GM19452 (cell line): ENCODE data around the gene DNM1.

Source experiments
- ATAC-seq: cut with Tn5 transposase; IDR thresholded peaks from one replicate; pipeline ENCODE4 v1.9.1; 2021; ENCODE audit not compliant: unreplicated experiment

The DNM1 gene

DNA sequence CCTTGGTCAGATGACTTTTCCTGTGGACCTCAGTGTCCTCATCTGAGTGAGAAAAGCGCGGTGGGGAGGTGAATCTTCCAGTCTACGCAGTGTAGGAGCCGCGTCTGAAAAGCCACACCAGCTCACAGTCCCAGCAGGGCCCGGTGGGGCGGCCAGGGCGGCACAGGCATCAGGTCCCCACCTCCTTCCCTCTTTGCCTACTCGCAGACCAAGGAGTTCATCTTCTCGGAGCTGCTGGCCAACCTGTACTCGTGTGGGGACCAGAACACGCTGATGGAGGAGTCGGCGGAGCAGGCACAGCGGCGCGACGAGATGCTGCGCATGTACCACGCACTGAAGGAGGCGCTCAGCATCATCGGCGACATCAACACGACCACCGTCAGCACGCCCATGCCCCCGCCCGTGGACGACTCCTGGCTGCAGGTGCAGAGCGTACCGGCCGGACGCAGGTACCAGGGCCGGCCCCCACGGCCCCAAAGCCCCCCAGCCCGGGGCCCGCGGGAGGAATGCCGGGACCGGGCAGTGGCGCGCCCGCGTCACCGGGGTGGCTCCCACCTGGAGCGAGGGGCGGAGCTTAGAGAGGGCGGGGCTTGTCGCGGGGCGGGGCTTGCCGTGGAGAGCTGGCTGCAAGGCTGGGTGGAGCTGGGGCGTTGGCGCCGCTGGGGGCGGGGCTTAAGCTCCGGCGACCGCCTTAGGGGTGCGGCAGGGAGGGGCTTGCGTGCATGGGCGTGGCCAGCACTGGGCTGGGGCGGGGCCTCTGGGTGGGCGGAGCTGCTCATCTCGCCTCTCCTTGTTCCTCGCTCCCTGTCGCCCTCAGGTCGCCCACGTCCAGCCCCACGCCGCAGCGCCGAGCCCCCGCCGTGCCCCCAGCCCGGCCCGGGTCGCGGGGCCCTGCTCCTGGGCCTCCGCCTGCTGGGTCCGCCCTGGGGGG, 47.0 kb downstream of the DNM1 start:
- ATAC-seq, result peak; percentile 87

GRCh38 chr9:128250839-128251731, 47.9 kb downstream of the DNM1 start:
- no peak for ATAC-seq

DNA sequence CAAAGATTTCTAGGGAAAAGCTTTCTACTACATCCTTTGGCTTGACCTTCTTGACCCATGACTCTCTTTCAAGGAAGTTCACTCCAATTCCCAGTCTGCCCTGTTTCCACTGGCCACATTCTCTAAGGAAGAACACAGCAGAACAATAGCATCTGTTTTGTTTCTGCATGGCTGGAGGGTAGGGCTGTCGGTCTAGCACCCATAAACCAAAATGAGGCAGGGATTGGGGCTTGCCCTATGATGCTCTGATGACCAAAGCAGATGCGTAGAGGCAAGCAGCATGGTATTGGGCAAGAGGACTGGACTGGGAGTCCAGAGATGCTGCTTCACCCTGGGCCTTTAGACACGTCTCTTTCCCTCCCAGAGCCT, 48.5 kb downstream of the DNM1 start:
- no peak for ATAC-seq

DNA sequence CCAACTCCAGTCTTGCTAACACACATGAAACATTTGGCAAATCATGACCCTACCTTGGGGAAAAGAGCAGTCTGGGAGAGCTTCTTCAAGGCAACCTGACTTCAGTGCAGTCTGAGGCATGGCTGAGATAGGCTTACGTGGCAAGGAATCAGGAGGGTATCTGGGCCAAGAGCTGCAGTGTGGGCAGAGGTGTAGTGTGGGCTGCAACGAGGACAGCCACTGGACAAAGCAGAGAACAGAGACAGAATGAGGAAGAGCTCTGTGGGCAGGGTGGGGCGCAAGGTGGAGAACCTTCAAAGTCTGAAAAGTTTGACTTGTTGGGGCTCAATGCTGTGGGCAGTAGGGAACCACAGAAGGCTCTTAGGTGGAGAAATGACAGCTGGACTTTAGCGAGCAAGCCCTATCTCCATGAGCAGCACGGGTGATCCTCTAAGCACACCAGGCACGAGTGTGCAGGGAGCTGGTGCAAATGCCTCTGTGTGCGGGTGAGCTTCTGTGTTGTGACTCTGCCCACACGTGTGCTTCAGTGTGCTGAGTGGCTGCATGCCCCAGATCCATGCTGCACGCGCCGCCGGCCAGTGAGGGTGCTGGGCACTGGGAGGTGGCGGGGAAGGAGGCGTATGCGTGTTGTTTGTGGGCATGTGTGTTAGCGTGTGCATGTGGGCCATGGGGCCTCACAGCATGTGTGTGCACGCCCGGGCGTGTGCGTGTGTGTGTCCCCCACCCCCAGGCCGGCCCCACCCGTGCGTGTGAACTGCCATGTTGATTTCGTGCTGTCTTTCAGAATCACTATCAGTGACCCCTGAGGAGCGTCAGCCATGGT, 49.3 kb downstream of the DNM1 start:
- ATAC-seq, result no peak

DNA sequence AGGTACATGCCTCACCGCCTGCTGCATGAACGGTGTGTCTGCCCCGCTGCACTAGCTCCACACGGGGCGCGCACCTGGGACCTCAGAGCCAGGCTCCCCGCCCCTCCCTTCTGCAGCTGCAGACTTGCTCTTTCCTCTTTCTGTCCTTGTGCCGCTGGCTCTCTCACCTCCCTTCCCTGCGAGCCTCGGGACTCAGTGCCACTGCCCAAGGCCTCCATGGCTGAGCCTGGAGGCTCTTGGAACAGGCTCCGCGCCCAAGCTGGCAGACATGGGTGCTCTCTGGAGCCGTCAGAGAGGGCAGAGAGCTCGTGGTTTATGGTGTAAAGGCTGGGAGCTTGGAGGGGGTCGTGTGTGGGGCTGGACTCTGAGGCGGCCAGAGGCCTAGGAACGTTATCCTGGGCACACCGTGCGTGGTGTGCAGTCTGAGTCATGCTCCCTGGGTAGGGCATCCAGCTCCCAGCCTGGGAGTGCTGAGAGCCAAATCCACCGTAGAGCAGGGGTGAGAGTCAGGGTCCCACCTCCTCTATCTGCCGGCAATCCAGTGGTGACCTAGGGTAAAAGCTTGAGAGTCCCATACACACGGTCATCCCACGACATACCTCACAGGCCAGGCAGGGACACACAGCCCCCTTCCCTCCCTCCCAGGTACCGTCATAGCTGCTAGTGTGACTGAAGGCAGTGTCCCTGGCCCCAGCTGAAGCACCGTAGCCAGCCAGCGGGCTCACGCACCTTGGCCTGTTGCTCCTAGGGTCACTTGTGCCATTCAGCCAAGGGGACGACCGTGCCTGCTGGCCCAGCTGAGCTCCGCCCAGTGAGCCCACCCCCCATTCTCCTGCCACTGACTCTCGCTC, 50.2 kb downstream of the DNM1 start:
- ATAC-seq, result no peak

DNA sequence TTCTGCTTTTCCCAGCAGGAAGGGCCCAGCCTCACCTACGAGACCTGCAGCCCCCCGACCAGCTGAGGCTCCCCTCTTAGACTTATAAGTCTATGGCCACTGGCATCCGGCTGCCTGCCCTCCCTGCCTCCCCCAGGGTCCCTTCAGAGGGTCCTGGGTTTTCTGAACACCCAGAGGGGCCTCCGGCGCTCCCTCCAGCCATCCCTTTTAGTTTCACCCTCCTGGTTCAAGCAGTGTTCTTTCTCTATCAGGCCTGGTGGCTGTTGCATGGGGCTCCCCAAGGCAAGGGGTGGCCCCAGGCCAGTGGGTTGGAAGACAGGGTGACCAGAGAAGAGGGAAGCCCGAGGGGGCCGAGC, 50.8 kb downstream of the DNM1 start:
- ATAC-seq, result no peak

GRCh38 chr9:128254362-128254761, 51.2 kb downstream of the DNM1 start:
- ATAC-seq, result no peak

- no peak for ATAC-seq
Measured at GRCh38 chr9:128254855-128255759, 51.9 kb downstream of the DNM1 start.

- no peak for ATAC-seq
Measured at GRCh38 chr9:128257086-128257825, 54.1 kb downstream of the DNM1 start.

GRCh38 chr9:128257907-128258306, 54.7 kb downstream of the DNM1 start:
- ATAC-seq, result no peak

DNA sequence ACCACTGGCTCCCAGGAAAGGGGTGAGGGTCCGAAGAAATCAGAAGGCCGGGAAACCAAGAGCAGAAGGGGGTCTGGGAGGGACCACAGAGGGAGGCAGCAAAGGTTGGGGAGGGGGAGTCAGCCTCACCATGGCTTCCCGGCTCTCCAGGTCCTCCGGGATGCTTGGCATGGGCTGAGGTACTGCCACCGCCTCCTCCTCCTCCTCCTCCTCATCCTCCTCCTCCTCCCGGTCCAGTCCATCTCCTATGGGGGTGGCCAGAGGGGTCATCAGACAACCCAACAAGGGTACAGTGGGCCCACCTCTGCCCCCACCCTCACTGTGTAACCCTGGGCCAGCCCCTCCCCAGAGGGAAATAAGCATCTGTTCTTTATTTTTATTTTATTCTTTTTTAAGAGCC, 55.1 kb downstream of the DNM1 start:
- no peak for ATAC-seq

- ATAC-seq, result no peak
Measured at GRCh38 chr9:128259156-128259555, 56.0 kb downstream of the DNM1 start.

GRCh38 chr9:128260340-128260739, 57.2 kb downstream of the DNM1 start:
- ATAC-seq, result no peak

- no peak for ATAC-seq
Measured at GRCh38 chr9:128262687-128263086, 59.5 kb downstream of the DNM1 start.

GRCh38 chr9:128265348-128265847, 62.2 kb downstream of the DNM1 start:
- no peak for ATAC-seq

- no peak for ATAC-seq
Measured at GRCh38 chr9:128266868-128267590, 63.9 kb downstream of the DNM1 start.

DNA sequence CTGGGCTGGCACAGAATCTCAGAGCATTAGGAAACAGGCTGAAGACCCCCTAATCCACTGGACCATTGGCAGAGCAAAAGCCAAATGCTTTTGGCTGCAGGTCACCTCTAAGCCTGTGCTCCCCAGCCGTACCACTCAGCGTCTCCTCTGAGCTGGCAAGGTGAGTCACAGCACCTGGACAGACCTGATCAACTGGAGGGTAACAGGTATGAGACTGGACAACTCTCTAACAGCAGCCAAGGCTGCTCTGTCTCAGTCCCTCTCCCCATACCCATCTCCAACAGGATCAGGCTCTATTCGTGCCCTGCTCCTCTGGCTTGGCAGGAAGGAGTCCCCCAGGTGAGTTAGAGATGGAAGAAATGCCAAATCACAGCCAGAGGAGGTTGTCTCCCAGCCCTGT, 67.9 kb downstream of the DNM1 start:
- ATAC-seq, result no peak

DNA sequence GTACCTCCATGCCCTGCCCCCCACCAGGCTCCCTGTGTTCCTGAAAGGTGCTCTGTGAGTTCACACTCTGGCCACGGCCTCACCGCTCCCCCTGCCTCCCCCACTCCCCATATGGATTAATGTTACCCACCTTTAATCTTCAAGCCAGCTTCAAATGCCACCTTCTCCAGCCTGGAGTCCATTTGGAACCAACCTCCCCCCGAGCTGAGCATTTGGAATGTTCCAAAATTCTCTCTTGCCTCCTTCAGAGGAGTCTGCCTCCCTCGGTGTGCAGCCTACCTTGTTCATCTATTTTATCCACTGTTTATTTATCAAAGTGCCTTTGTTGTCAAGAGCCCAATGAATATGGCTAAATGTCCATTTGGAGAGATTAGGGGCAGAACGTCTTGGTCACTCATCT, 68.3 kb downstream of the DNM1 start:
- no peak for ATAC-seq
